ENCODE data around the gene GPR25.

DNA sequence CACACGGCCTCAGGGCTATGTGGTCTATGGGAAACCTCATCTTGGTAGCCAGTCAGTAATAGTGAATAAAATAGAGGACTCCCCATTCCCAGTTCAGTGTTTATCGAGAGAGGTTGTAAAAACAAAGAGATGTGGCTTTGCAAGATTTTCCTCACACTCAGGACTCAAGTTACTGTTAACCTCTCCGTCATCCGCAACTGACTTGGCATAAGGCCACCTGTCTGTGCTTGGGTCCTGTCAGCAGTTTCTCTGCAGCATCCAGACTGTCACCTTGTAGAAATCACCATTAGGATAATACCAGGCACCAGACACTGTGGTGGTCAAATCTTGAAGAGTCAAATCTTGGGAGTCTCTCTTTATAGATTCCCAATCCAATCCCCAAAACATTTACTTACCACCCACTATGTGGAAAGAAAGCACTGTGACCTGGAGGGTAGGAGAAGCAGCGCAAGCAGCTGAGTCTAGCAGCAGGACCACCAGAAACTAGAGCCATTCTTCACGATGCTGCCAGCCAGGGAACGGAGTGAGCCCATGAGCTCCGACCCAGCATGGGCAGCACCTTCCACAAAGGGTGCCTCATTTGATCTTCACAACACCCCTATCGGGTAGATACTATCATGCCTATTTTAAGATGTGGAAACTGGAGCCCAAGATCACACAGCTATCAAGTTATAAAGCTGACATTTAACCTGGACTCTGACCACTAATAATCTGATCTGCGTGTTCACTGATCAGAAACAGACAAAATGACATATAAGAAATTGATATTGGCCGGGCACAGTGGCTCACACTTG is 5.6 kb upstream of the GPR25 start:
- no peak for TF ChIP-seq EZH2phosphoT487 (IDR thresholded peaks at IDR 0.05; ENCODE audit: borderline replicate concordance, low read length)
- TF ChIP-seq, protein P1, sequence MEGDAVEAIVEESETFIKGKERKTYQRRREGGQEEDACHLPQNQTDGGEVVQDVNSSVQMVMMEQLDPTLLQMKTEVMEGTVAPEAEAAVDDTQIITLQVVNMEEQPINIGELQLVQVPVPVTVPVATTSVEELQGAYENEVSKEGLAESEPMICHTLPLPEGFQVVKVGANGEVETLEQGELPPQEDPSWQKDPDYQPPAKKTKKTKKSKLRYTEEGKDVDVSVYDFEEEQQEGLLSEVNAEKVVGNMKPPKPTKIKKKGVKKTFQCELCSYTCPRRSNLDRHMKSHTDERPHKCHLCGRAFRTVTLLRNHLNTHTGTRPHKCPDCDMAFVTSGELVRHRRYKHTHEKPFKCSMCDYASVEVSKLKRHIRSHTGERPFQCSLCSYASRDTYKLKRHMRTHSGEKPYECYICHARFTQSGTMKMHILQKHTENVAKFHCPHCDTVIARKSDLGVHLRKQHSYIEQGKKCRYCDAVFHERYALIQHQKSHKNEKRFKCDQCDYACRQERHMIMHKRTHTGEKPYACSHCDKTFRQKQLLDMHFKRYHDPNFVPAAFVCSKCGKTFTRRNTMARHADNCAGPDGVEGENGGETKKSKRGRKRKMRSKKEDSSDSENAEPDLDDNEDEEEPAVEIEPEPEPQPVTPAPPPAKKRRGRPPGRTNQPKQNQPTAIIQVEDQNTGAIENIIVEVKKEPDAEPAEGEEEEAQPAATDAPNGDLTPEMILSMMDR (IDR thresholded peaks at IDR 0.05; ENCODE audit: low read depth, low read length, poor library complexity, severe bottlenecking), result no peak

Measured in DOHH2 (cell line).